ENCODE measurements around the gene LDLRAD4.

Gene LDLRAD4

DNA sequence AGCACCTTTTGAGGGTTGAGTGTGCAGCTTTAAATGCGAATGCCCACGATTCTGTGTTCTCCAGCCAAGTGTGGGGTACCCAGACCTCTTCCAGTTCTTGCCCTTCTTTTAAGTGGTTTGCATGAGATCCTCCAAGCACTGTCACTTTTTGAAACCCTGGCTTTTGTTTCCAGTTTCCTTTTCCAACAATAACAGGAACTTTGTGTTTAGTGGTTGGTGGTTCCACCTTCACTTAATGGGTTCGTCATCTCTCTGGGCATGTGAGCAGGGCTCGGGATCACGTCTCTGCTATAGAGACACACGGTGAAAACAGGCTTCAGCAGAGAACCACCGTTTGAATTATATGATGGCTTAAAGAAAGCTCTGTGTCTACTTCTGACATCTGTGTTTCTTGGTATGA, 197.6 kb downstream of the LDLRAD4 start:
- H3K9me3 ChIP-seq: peaks cover 11% of the 10 kb centered on the region
- no peaks in the 10 kb centered on the region for H3K27me3 ChIP-seq
- peaks cover 66% of the 10 kb centered on the region for H3K36me3 ChIP-seq
- no peak overlapping the region for H3K9ac ChIP-seq
- peak overlapping the region; percentile 81 for H3K4me2 ChIP-seq
- H3K4me3 ChIP-seq: no peak overlapping the region; the same call in 1 of the 2 replicates
- TF ChIP-seq Cebpa-rat (IDR thresholded peaks at IDR 0.05): no peak
- H3K4me1 ChIP-seq: peaks cover 62% of the 10 kb centered on the region
- H4K20me1 ChIP-seq: peaks cover 75% of the 10 kb centered on the region
- peak overlapping the region; percentile 27; the same call in 1 of the 2 replicates for H3K27ac ChIP-seq

GRCh38 chr18:13416848-13417247, 198.3 kb downstream of the LDLRAD4 start:
- H3K4me3 ChIP-seq: no peak overlapping the region
- H3K36me3 ChIP-seq: peaks cover 60% of the 10 kb centered on the region
- TF ChIP-seq Cebpa-rat (IDR thresholded peaks at IDR 0.05): peak; percentile 40; the same call in 1 of the 2 replicates
- peaks cover 68% of the 10 kb centered on the region for H3K4me1 ChIP-seq
- H3K27me3 ChIP-seq: no peaks in the 10 kb centered on the region
- peaks cover 81% of the 10 kb centered on the region for H4K20me1 ChIP-seq
- H3K9me3 ChIP-seq: peaks cover 4% of the 10 kb centered on the region
- H3K4me2 ChIP-seq: no peak overlapping the region
- H3K27ac ChIP-seq: no peak overlapping the region
- no peak overlapping the region for H3K9ac ChIP-seq

GRCh38 chr18:13418013-13418710, 199.6 kb downstream of the LDLRAD4 start:
- H3K4me2 ChIP-seq: no peak overlapping the region
- no peak for TF ChIP-seq Cebpa-rat (IDR thresholded peaks at IDR 0.05)
- H3K36me3 ChIP-seq: peaks cover 59% of the 10 kb centered on the region
- no peak overlapping the region for H3K27ac ChIP-seq
- H3K9me3 ChIP-seq: no peaks in the 10 kb centered on the region
- peaks cover 86% of the 10 kb centered on the region for H4K20me1 ChIP-seq
- H3K4me3 ChIP-seq: no peak overlapping the region
- H3K27me3 ChIP-seq: no peaks in the 10 kb centered on the region
- H3K4me1 ChIP-seq: peaks cover 81% of the 10 kb centered on the region
- H3K9ac ChIP-seq: no peak overlapping the region

- Histone ChIP-seq H3K4me2 (peak overlapping the region; percentile 77), H4K20me1 (peaks cover 75% of the 10 kb centered on the region), H3K27me3 (no peaks in the 10 kb centered on the region), H3K9ac (0 out of 2 replicates have a peak overlapping the region, but pooled peaks have one; percentile 38), H3K4me3 (no peak overlapping the region), H3K36me3 (peaks cover 65% of the 10 kb centered on the region), H3K9me3 (no peaks in the 10 kb centered on the region), H3K4me1 (peaks cover 79% of the 10 kb centered on the region), H3K27ac (peak overlapping the region; percentile 42)
- TF ChIP-seq Cebpa-rat (IDR thresholded peaks at IDR 0.05): no peak
These were observed 202.6 kb downstream of the LDLRAD4 start for GRCh38 chr18:13420969-13421686.

DNA sequence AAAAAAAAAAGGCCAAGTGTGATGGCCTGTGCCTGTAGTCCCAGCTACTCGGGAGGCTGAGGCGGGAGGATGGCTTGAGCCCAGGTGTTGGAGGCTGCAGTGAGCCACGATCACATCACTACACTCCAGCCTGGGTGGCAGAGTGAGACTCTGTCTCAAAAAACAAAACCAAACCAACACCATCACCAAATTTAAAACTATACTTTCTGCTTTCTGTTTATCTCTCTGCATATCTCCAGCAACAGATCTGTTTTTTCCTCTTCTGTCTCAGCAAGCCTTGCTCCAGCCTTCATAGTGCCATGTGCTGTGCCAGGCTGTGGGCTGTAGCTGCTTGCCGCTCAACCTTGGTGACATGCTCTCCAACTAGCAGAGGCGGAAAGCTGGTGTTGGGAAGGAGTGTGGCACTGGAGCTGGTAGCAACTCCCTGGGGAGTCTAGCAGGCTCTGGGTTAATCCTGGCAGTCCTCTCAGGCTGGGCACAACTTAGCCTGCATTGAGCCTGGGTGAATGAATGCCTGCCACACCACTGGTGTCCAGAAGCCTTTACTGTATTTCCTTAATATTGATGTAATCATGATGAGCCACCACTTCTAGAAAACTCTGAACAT, 204.1 kb downstream of the LDLRAD4 start:
- Histone ChIP-seq H3K27ac (peak overlapping the region; percentile 31; the same call in 1 of the 2 replicates), H3K4me1 (peaks cover 83% of the 10 kb centered on the region), H3K4me2 (peak overlapping the region; percentile 77), H4K20me1 (peaks cover 72% of the 10 kb centered on the region), H3K27me3 (no peaks in the 10 kb centered on the region), H3K9ac (no peak overlapping the region), H3K9me3 (no peaks in the 10 kb centered on the region), H3K36me3 (peaks cover 77% of the 10 kb centered on the region), H3K4me3 (no peak overlapping the region)
- no peak for TF ChIP-seq Cebpa-rat (IDR thresholded peaks at IDR 0.05)

- no peaks in the 10 kb centered on the region for H3K27me3 ChIP-seq
- H3K9me3 ChIP-seq: no peaks in the 10 kb centered on the region
- H4K20me1 ChIP-seq: peaks cover 70% of the 10 kb centered on the region
- peaks cover 90% of the 10 kb centered on the region for H3K4me1 ChIP-seq
- H3K27ac ChIP-seq: peak overlapping the region; percentile 31; the same call in 1 of the 2 replicates
- no peak overlapping the region for H3K9ac ChIP-seq
- peaks cover 73% of the 10 kb centered on the region for H3K36me3 ChIP-seq
- no peak overlapping the region for H3K4me2 ChIP-seq
- TF ChIP-seq Cebpa-rat (IDR thresholded peaks at IDR 0.05): no peak
- H3K4me3 ChIP-seq: no peak overlapping the region
These were observed 204.8 kb downstream of the LDLRAD4 start for GRCh38 chr18:13423352-13423751.

GRCh38 chr18:13424363-13424762, 205.8 kb downstream of the LDLRAD4 start:
- Histone ChIP-seq H3K4me2 (no peak overlapping the region), H3K36me3 (peaks cover 71% of the 10 kb centered on the region), H3K9ac (no peak overlapping the region), H4K20me1 (peaks cover 75% of the 10 kb centered on the region), H3K27me3 (no peaks in the 10 kb centered on the region), H3K27ac (no peak overlapping the region), H3K9me3 (no peaks in the 10 kb centered on the region), H3K4me3 (no peak overlapping the region), H3K4me1 (peaks cover 93% of the 10 kb centered on the region)
- TF ChIP-seq Cebpa-rat (IDR thresholded peaks at IDR 0.05): no peak

GRCh38 chr18:13425357-13426091, 207.0 kb downstream of the LDLRAD4 start:
- 0 out of 2 replicates have a peak overlapping the region, but pooled peaks have one; percentile 3 for H3K4me2 ChIP-seq
- H4K20me1 ChIP-seq: peaks cover 75% of the 10 kb centered on the region
- H3K27ac ChIP-seq: no peak overlapping the region
- peaks cover 73% of the 10 kb centered on the region for H3K36me3 ChIP-seq
- peaks cover 88% of the 10 kb centered on the region for H3K4me1 ChIP-seq
- no peaks in the 10 kb centered on the region for H3K9me3 ChIP-seq
- no peak for TF ChIP-seq Cebpa-rat (IDR thresholded peaks at IDR 0.05)
- no peak overlapping the region for H3K4me3 ChIP-seq
- H3K9ac ChIP-seq: no peak overlapping the region
- H3K27me3 ChIP-seq: no peaks in the 10 kb centered on the region

- peaks cover 84% of the 10 kb centered on the region for H3K4me1 ChIP-seq
- H4K20me1 ChIP-seq: peaks cover 57% of the 10 kb centered on the region
- H3K27ac ChIP-seq: 0 out of 2 replicates have a peak overlapping the region, but pooled peaks have one; percentile 3
- peak overlapping the region; percentile 27 for H3K4me2 ChIP-seq
- no peaks in the 10 kb centered on the region for H3K9me3 ChIP-seq
- peaks cover 81% of the 10 kb centered on the region for H3K36me3 ChIP-seq
- no peak for TF ChIP-seq Cebpa-rat (IDR thresholded peaks at IDR 0.05)
- H3K4me3 ChIP-seq: no peak overlapping the region
- H3K9ac ChIP-seq: no peak overlapping the region
- H3K27me3 ChIP-seq: no peaks in the 10 kb centered on the region
These were observed 208.8 kb downstream of the LDLRAD4 start for GRCh38 chr18:13427354-13427753.

Measured in BLaER1 (cell line).